Right atrium auricular region (tissue), 2 donors: Measurements from ENCODE around the gene CORO7. TPM values are rescaled to one million over a fixed set of nuclear protein-coding genes. Genes with fewer than 3 reads are reported as not detected.

Source experiments
- DNase-seq: peaks from one replicate; pipeline ENCODE4 v3.0.0-alpha.2; 2019; ENCODE audit warnings: low spot score
- H3K27ac ChIP-seq, 2 donors: fragments of 200-600 bp; sonication (generic); 1 replicate in 1 of 2; 2 replicates in 1 of 2; pipeline ENCODE4 v1.5.1; 2016 to 2019
- H3K27me3 ChIP-seq, 2 donors: fragments of 200-600 bp; sonication (generic); one replicate each; pipeline versions ENCODE4 v1.5.1 to v1.6.0; 2017 to 2019
- H3K36me3 ChIP-seq: fragments of 200-600 bp; sonication (generic); one replicate; pipeline ENCODE4 v1.5.1; 2016
- H3K4me1 ChIP-seq, 2 donors: fragments of 200-600 bp; sonication (generic); one replicate each; pipeline versions ENCODE4 v1.5.1 to v1.6.0; 2017 to 2019
- H3K4me3 ChIP-seq, 2 donors: fragments of 200-600 bp; sonication (generic); 1 replicate in 1 of 2; 2 replicates in 1 of 2; pipeline ENCODE4 v1.5.1; 2017 to 2019; ENCODE audit warnings: mild to moderate bottlenecking in 1 of 2, moderate library complexity in 1 of 2
- H3K9me3 ChIP-seq, 2 donors: fragments of 200-600 bp; sonication (generic); one replicate each; pipeline ENCODE4 v1.5.1; 2019
- CTCF ChIP-seq, 2 donors: fragments of 200-600 bp; sonication (generic); IDR thresholded peaks; one replicate each; pipeline ENCODE4 v1.5.1; 2019; ENCODE audit warnings: antibody characterized with exemption in 2 of 2
- total RNA-seq, 2 donors: library from RNA; depleted of rRNA; stranded (reverse); fragments of >200 nt; gene quantifications; one replicate each; pipeline ENCODE4 v1.1.0, GENCODE V29; 2016

CORO7 gene
- total RNA-seq, 2 donors from 2014 or later: 10.3 TPM

GRCh38 chr16:4318451-4318910 is 97.9 kb downstream of the CORO7 start:
- Histone ChIP-seq H3K9me3 (no peaks in the 10 kb centered on the region), H3K4me3 (no peak overlapping the region), H3K4me1 (peaks cover 0 to 88% of the 10 kb centered on the region in 2 donors), H3K36me3 (no peaks in the 10 kb centered on the region), H3K27ac (peak overlapping the region; percentile 91 to 96), H3K27me3 (no peaks in the 10 kb centered on the region)
- no peak for DNase-seq
- TF ChIP-seq CTCF (IDR thresholded peaks at IDR 0.05): no peak

DNA sequence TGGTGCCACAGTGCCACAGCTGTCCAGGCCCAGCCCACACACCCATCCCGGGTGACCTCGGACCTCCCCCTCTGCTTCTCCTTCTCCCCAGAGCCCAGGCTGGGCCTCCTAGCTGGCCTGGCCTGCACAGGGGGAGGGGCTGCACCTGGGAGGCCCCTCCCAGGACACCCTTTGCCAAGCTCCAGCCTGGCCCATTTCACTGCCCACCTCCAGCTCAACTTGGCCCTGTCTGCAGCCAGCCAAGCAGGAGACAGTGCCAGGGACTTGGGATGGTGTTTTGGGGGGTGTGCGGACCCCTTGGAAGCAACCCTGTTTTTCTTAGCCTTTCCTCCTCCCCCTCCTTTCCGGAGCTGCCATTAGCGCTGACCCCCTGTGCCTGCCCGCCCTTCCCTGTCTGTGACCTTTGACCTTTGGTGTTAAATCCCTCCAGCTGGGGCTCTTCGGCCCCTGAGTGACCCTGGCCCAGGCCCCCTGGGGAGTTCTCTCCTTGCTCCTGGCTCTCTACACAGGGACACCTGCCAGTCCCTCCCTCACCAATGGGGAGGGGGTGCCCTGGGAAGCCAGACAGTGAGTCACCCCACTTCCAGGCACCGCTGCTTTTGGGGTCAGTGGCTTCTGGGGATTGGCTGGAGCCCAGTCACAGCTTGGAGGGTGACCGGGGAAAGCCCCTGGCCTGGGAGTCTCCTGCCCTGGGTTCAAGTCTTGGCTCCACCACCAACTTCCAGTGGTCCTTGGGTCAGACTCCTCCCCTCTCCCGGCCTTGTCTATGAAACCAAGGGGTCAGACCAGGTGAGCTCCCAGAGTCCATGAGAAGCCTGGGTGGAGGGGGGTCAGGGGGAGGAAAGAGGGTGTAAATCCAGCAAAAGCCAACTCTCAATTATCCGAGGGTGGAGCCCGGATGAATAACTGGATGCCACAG is 98.6 kb downstream of the CORO7 start:
- Histone ChIP-seq H3K9me3 (no peaks in the 10 kb centered on the region), H3K27ac (peak overlapping the region; percentile 91 to 96), H3K4me3 (peak overlapping the region; percentile 70 to 85), H3K4me1 (peaks cover 0 to 82% of the 10 kb centered on the region in 2 donors), H3K27me3 (no peaks in the 10 kb centered on the region), H3K36me3 (no peaks in the 10 kb centered on the region)
- no peak for DNase-seq
- no peak for TF ChIP-seq CTCF (IDR thresholded peaks at IDR 0.05)

DNA sequence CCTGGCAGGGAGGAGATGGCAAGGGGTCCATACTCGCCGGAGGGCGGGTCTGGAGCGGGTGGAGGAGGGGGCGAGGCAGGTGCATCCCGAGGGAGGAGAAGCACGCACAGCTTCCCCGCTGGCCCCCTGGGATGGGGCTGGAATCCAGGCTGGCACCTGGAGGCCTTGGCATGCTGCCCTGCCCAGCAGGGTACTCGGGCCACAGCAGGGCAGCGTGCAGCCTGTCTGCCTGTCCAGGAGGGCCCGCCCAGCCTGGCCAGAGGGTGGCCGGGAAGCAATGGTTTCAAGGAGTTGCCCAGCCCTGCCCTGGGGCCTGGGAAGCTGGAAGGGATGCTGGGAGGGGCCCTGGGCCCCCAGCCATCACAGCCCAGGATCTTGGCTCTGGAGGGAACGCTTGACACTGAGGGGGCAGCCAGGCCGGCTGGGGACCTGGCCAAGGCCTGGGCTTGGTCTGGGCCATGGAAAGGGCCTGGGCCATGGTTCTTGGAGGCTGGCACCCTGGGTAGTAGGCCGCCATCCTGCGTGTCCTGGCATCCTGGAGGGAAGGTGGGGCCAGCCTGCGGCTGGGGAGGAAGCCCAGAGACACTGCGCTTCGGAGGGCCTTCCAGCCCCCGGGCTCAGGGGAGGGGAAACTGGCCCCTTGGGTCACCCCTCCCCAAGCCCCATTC is 99.4 kb downstream of the CORO7 start:
- Histone ChIP-seq H3K27ac (peak overlapping the region; percentile 91 to 96), H3K36me3 (no peaks in the 10 kb centered on the region), H3K9me3 (no peaks in the 10 kb centered on the region), H3K4me1 (peaks cover 0 to 75% of the 10 kb centered on the region in 2 donors), H3K27me3 (no peaks in the 10 kb centered on the region), H3K4me3 (peak overlapping the region; percentile 70 to 85)
- no peak for TF ChIP-seq CTCF (IDR thresholded peaks at IDR 0.05)
- DNase-seq: no peak

DNA sequence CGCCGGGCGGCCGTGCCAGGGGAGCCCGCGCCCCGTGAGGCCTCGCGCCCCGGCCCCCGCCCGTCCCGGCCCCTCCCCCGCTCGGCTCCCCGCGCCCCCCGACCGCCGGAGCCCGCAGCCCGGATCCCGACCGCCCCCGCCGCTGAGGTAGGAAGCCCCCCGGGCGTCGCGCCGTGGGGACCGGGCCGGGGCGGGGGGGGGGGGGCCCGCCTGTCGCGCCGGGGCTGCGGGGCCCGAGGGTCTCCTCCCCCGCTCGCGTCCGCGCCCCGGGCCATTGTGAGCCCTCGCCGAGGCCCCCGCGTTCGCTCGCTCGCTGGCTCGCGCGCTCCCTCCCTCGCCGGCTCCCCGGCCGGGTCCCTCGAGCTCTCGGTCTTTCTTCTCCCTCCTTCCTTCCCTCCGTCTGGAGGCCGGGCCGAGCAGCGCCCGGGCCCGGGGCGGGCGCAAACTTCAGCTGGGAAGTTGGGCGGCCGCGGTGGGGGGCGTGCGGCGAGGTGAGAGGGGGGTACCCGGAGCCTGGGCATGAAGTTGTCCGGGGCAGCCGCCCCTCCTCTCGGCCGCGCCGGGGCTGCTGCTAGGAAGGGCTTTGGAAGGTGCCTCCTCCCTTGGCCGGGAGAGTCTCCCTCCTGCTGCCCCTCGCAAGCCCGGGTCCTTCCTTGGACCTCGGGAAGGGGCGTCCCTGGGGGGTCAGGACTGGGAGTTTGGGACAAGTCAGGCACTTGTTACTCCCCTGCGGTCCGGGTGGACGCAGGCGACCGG is 100.1 kb downstream of the CORO7 start:
- Histone ChIP-seq H3K27me3 (no peaks in the 10 kb centered on the region), H3K4me3 (peak overlapping the region; percentile 70 to 85), H3K36me3 (no peaks in the 10 kb centered on the region), H3K27ac (peak overlapping the region; percentile 94 to 96), H3K9me3 (no peaks in the 10 kb centered on the region), H3K4me1 (peaks cover 0 to 68% of the 10 kb centered on the region in 2 donors)
- DNase-seq: no peak
- TF ChIP-seq CTCF (IDR thresholded peaks at IDR 0.05): no peak

DNA sequence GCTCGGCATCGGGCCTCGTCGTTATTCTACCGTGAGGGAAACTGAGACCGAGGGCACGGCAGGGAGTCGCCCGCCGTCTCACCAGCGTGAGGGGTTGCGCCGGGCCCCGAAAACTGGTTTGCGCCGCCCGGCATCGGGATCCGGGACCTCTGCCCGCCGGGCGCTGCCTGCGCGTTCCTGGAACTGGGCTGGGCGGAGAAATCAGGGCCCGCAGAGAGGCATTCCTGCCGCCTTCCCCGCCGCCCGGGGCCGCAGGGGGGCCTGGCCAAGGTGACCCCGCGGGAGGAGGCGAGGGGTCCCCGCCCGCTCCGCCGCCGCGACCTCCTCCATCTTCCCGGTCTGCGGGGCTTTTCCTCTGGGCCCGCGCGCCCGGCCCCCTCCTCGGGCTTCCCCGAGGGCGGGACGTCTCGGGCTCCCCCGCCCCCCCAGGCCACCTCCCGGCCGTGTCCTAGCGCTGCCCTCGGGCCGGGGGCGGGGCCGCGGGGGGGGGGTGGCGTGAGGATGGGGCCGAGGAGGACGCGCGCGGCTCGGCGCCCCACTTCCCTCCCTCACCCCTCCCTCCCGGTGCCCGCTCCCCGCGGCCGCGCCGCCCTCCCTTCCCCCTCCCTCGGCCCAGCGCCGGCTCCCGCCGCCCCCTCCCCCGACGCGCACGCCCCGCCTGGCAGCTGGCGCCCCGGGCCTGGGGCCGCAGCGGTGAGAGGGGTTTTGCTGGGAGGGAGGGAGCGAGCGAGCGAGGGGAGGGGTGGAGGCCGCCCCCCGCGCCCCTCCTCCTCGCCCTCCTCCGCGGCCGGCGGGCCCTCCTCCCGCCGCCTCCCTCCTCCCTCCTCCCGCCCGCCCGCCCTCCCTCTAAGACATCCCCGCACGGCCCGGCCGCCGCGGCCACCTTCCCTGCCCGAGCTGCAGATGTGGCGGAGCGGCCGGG is 100.9 kb downstream of the CORO7 start, which contains the start of gene GLIS2:
TSS of gene GLIS2 (plus strand) at position 882 of the 922 bp plus-strand sequence. CDS start 16,214 bp downstream, outside the sequence.
- DNase-seq: no peak
- Histone ChIP-seq H3K27me3 (no peaks in the 10 kb centered on the region), H3K4me3 (peak within 1 kb of the TSS; percentile 70 to 85), H3K27ac (peak within 1 kb of the TSS; percentile 94 to 96), H3K4me1 (peaks cover 0 to 59% of the 10 kb centered on the region in 2 donors), H3K9me3 (no peaks in the 10 kb centered on the region), H3K36me3 (no peaks in the 10 kb centered on the region)
- peak in 1 of 2 donors; percentile 8 for TF ChIP-seq CTCF (IDR thresholded peaks at IDR 0.05)
